Calu3 (cell line): ENCODE data around the gene CLBA1. TPM values are rescaled to one million over a fixed set of nuclear protein-coding genes. Genes with fewer than 3 reads are reported as not detected.
"Not testable (repeated sequence)": the region's sequence is repeated elsewhere in the genome, so short reads cannot be mapped to it uniquely, and the experiment has no call there.

Experiments used
- BruUV-seq: library from RNA; stranded (reverse); fragments of 400-500 nt; replicated peaks from 2 replicates; lab custom pipeline; 2021; lab: Mats Ljungman, UMichigan
- CTCF ChIA-PET: fragments of 300-600 bp; sonication (Branson Sonifier 250); formaldehyde crosslinking; loops from one replicate; lab custom pipeline; 2022; ENCODE audit warnings: antibody characterized with exemption; lab: Charles Lee
- DNase-seq: peaks from one replicate; pipeline ENCODE4 v3.0.0; 2022
- H3K27ac Mint-ChIP-seq: one replicate; pipeline ENCODE4 v1.8.0; 2022; ENCODE audit warnings: mixed read lengths; ENCODE audit not compliant: unreplicated experiment
- H3K27me3 Mint-ChIP-seq: one replicate; pipeline ENCODE4 v1.8.0; 2022; ENCODE audit warnings: mixed read lengths; ENCODE audit not compliant: unreplicated experiment
- H3K36me3 Mint-ChIP-seq: one replicate; pipeline ENCODE4 v1.8.0; 2022; ENCODE audit warnings: mild to moderate bottlenecking, moderate library complexity, mixed read lengths; ENCODE audit not compliant: insufficient read depth, unreplicated experiment
- H3K4me1 Mint-ChIP-seq: one replicate; pipeline ENCODE4 v1.8.0; 2022; ENCODE audit warnings: mild to moderate bottlenecking, low read depth, mixed read lengths; ENCODE audit not compliant: unreplicated experiment
- H3K4me3 Mint-ChIP-seq: one replicate; pipeline ENCODE4 v1.8.0; 2022; ENCODE audit warnings: mild to moderate bottlenecking, low read depth, moderate library complexity, mixed read lengths; ENCODE audit not compliant: unreplicated experiment
- H3K9me3 Mint-ChIP-seq: one replicate; pipeline ENCODE4 v1.8.0; 2022; ENCODE audit warnings: low read depth, mixed read lengths; ENCODE audit not compliant: unreplicated experiment
- CTCF ChIP-seq: fragments of 200-600 bp; IDR thresholded peaks from one replicate; pipeline ENCODE4 v1.8.0; 2022; ENCODE audit warnings: antibody characterized with exemption; ENCODE audit not compliant: unreplicated experiment
- intact Hi-C: fragments of 100-400 bp; cut with micrococcal nuclease; formaldehyde crosslinking; loops from one replicate; pipeline ENCODE4 v1.10.0; 2022; ENCODE audit not compliant: unreplicated experiment
- total RNA-seq: library from RNA; stranded (reverse); gene quantifications from 2 replicates; pipeline ENCODE4 v1.2.3, GENCODE V29; 2022

The CLBA1 gene
- total RNA-seq, 1 experiment from 2014 or later: 12.8 TPM

GRCh38 chr14:105025429-105025828 is 39.8 kb downstream of the CLBA1 start:
- Mint-ChIP-seq H3K9me3 (peaks cover 2% of the 10 kb centered on the region), H3K27me3 (no peaks in the 10 kb centered on the region), H3K36me3 (peaks cover 19% of the 10 kb centered on the region), H3K4me3 (no peak overlapping the region), H3K4me1 (peaks cover 36% of the 10 kb centered on the region), H3K27ac (no peak overlapping the region)
- BruUV-seq: no TSS peak
- no peak for TF ChIP-seq CTCF
- CTCF ChIA-PET: no interaction called here
- intact Hi-C loops: no loop called here
- no peak for DNase-seq

- Mint-ChIP-seq H3K4me3 (no peak overlapping the region), H3K27ac (no peak overlapping the region), H3K36me3 (peaks cover 15% of the 10 kb centered on the region), H3K9me3 (peaks cover 2% of the 10 kb centered on the region), H3K27me3 (no peaks in the 10 kb centered on the region), H3K4me1 (peaks cover 36% of the 10 kb centered on the region)
- no peak for TF ChIP-seq CTCF
- intact Hi-C loops: no loop called here
- no peak for DNase-seq
- CTCF ChIA-PET: no interaction called here
- no TSS peak for BruUV-seq
Observed at GRCh38 chr14:105026033-105026785, 40.6 kb downstream of the CLBA1 start.

GRCh38 chr14:105026802-105027563 is 41.4 kb downstream of the CLBA1 start:
- peaks cover 7% of the 10 kb centered on the region for H3K36me3 Mint-ChIP-seq
- no TSS peak for BruUV-seq
- H3K27ac Mint-ChIP-seq: no peak overlapping the region
- no peak for DNase-seq
- H3K4me3 Mint-ChIP-seq: no peak overlapping the region
- H3K4me1 Mint-ChIP-seq: peaks cover 29% of the 10 kb centered on the region
- H3K9me3 Mint-ChIP-seq: peaks cover 2% of the 10 kb centered on the region
- intact Hi-C loops: no loop called here
- no peaks in the 10 kb centered on the region for H3K27me3 Mint-ChIP-seq
- TF ChIP-seq CTCF: no peak
- CTCF ChIA-PET: no interaction called here

GRCh38 chr14:105027718-105028117 is 42.1 kb downstream of the CLBA1 start:
- H3K27ac Mint-ChIP-seq, BruUV-seq, H3K27me3 Mint-ChIP-seq, intact Hi-C loops, H3K9me3 Mint-ChIP-seq, H3K36me3 Mint-ChIP-seq, CTCF ChIA-PET, DNase-seq, H3K4me3 Mint-ChIP-seq: not testable (repeated sequence)
- H3K4me1 Mint-ChIP-seq: peaks cover 22% of the 10 kb centered on the region
